Right lobe of liver (tissue), 4 donors: ENCODE results near the gene FHIT.

Experiments
- POLR2A ChIP-seq: fragments of 450-650 bp; IDR thresholded peaks from one replicate; pipeline ENCODE4 v1.6.1; 2017; ENCODE audit warnings: antibody characterized with exemption, mild to moderate bottlenecking
- TF ChIP-seq, protein P1 (sequence below), 4 donors: fragments of 200-600 bp in 3 of 4; fragments of 450-650 bp in 1 of 4; IDR thresholded peaks; one replicate each; pipeline versions ENCODE4 v1.5.1 to v1.8.0; 2016 to 2022; ENCODE audit warnings: antibody characterized with exemption in 4 of 4, mild to moderate bottlenecking in 2 of 4
- donor health status: DM: no; HTN: no; CAD: no.
- donor health status: DM: no; HTN: no; CAD: no.
- donor health status: DM: no; HTN: yes; CAD: no.

DNA sequence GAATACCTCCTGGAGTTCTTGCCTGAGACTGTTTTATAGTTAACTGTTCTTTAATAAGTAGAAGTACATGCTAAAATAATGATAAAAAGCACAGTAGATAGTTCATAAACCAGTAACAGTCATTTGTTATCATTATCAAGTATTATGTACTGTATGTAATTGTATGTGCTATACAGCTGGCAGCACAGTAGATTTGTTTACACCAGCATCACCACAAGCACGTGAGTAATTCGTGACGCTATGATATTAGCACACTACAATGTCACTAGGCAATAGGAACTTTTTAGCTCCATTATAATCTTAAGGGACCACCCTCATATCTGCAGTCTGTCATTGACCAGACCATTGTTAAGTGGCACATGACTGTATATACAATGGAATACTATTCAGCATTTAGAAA is 534.7 kb downstream of the FHIT start:
- no peak for TF ChIP-seq POLR2A
- TF ChIP-seq, protein P1, sequence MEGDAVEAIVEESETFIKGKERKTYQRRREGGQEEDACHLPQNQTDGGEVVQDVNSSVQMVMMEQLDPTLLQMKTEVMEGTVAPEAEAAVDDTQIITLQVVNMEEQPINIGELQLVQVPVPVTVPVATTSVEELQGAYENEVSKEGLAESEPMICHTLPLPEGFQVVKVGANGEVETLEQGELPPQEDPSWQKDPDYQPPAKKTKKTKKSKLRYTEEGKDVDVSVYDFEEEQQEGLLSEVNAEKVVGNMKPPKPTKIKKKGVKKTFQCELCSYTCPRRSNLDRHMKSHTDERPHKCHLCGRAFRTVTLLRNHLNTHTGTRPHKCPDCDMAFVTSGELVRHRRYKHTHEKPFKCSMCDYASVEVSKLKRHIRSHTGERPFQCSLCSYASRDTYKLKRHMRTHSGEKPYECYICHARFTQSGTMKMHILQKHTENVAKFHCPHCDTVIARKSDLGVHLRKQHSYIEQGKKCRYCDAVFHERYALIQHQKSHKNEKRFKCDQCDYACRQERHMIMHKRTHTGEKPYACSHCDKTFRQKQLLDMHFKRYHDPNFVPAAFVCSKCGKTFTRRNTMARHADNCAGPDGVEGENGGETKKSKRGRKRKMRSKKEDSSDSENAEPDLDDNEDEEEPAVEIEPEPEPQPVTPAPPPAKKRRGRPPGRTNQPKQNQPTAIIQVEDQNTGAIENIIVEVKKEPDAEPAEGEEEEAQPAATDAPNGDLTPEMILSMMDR (IDR thresholded peaks at IDR 0.05) = no peak
